Stimulated activated effector memory CD8-positive, alpha-beta T cell treated with anti-CD3 and anti-CD28 coated beads, Interleukin-12 subunit alpha, Interleukin-12 subunit beta, amount 100 ng/mL, for 72 hours (primary cell): Measurements from ENCODE around the gene LAMP2.

ENCODE experiments used
- ATAC-seq: fragments of 150-1000 bp; cut with Tn5 transposase; 2 replicates; pipeline ENCODE4 v1.10.0; 2021
- DNase-seq, 2 donors: peaks; one replicate each; pipeline ENCODE4 v3.0.0; 2021 to 2022; ENCODE audit warnings: low spot score in 2 of 2
- H3K27ac Mint-ChIP-seq: one replicate; pipeline ENCODE4 v1.8.0; 2022; ENCODE audit warnings: mild to moderate bottlenecking, mixed read lengths
- H3K36me3 Mint-ChIP-seq: one replicate; pipeline ENCODE4 v1.8.0; 2022; ENCODE audit warnings: mild to moderate bottlenecking, mixed read lengths
- H3K4me1 Mint-ChIP-seq: one replicate; pipeline ENCODE4 v1.8.0; 2022; ENCODE audit warnings: mixed read lengths
- H3K4me3 Mint-ChIP-seq: one replicate; pipeline ENCODE4 v1.8.0; 2022; ENCODE audit warnings: mild to moderate bottlenecking, mixed read lengths
- H3K9me3 Mint-ChIP-seq: one replicate; pipeline ENCODE4 v1.8.0; 2022; ENCODE audit warnings: mixed read lengths

LAMP2 gene

GRCh38 chrX:120426599-120426998 lies 42.5 kb downstream of the LAMP2 start:
- no peak for ATAC-seq
- Mint-ChIP-seq H3K4me1 (peaks cover 8% of the 10 kb centered on the region), H3K36me3 (no peaks in the 10 kb centered on the region), H3K9me3 (no peaks in the 10 kb centered on the region), H3K4me3 (no peak overlapping the region), H3K27ac (no peak overlapping the region)
- DNase-seq, result no peak

GRCh38 chrX:120419463-120419862 lies 49.6 kb downstream of the LAMP2 start:
- Mint-ChIP-seq H3K36me3 (no peaks in the 10 kb centered on the region), H3K4me3 (no peak overlapping the region), H3K4me1 (no peaks in the 10 kb centered on the region), H3K9me3 (no peaks in the 10 kb centered on the region), H3K27ac (no peak overlapping the region)
- no peak for ATAC-seq
- DNase-seq, result no peak

GRCh38 chrX:120408168-120408567 lies 60.9 kb downstream of the LAMP2 start:
- ATAC-seq (no peak), DNase-seq (no peak)
- H3K4me3 Mint-ChIP-seq, result no peak overlapping the region
- no peaks in the 10 kb centered on the region for H3K4me1 Mint-ChIP-seq
- H3K27ac Mint-ChIP-seq, result no peak overlapping the region
- H3K36me3 Mint-ChIP-seq, result peaks cover 5% of the 10 kb centered on the region
- H3K9me3 Mint-ChIP-seq, result no peaks in the 10 kb centered on the region

GRCh38 chrX:120406638-120407037 lies 62.5 kb downstream of the LAMP2 start:
- Mint-ChIP-seq H3K4me3 (no peak overlapping the region), H3K27ac (no peak overlapping the region), H3K9me3 (no peaks in the 10 kb centered on the region), H3K4me1 (no peaks in the 10 kb centered on the region), H3K36me3 (peaks cover 5% of the 10 kb centered on the region)
- DNase-seq, result no peak
- no peak for ATAC-seq

GRCh38 chrX:120402369-120402768 lies 66.7 kb downstream of the LAMP2 start:
- Mint-ChIP-seq H3K4me3 (no peak overlapping the region), H3K27ac (no peak overlapping the region), H3K9me3 (no peaks in the 10 kb centered on the region), H3K4me1 (no peaks in the 10 kb centered on the region), H3K36me3 (peaks cover 5% of the 10 kb centered on the region)
- ATAC-seq (no peak), DNase-seq (no peak)

- no peaks in the 10 kb centered on the region for H3K9me3 Mint-ChIP-seq
- no peak overlapping the region for H3K27ac Mint-ChIP-seq
- H3K36me3 Mint-ChIP-seq, result peaks cover 4% of the 10 kb centered on the region
- no peak overlapping the region for H3K4me3 Mint-ChIP-seq
- no peak for ATAC-seq
- H3K4me1 Mint-ChIP-seq, result no peaks in the 10 kb centered on the region
- DNase-seq, result no peak
These were observed 67.8 kb downstream of the LAMP2 start for GRCh38 chrX:120401301-120401700.

DNA sequence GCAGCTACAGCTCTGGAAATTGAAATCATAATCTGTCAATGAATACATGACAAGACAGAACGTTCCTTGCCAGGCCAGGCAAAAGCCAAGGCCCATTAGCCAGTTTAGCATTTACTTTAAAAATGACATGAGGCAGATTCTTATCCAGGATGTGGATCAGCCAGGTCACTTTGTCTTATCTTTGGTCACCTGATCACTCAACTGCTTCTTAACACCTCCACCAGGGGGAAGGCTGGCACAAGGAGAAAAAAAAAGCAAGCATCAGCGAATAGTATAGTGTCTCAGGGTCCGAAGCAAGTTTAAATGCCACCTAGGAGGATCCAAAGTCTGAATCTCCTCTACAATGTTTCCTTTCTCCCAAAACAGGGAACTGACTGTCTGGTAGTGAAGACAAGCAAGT lies 88.4 kb downstream of the LAMP2 start:
- Mint-ChIP-seq H3K4me1 (no peaks in the 10 kb centered on the region), H3K27ac (no peak overlapping the region), H3K9me3 (no peaks in the 10 kb centered on the region)

DNA sequence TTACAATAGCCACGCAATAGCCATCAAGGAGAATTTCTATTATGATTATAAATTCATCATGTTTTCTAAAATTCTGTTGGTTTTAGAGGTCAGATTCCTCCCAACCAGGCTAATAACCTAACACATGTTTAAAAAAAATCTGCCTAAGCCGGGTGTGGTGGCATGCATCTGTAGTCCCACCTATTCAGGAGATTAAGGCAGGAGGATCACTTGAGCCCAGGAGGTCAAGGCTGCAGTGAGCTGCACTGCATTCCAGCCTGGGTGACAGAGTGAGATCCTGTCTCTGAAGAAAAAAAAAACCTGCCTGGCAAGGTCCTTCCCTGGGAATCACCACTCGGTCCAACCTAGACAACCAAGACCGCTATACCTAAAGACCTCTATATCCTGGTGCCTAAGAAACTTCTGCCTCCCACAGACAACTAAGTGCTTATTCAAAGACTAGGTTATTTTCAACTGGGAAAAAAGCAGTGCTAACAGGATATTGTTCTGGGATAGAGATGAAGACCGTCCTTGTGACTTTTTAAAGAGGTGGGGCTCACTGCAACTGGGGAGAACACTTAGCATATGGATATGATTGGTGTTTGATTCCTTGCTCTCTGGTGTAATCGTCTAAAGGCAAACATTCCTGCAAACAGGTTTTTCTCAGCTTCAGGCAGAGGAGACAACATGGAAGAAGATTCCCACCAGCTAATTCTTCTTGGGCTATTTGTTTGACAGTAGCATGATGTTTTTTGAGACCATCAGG lies 89.0 kb downstream of the LAMP2 start:
- H3K36me3 Mint-ChIP-seq, result no peaks in the 10 kb centered on the region
- H3K4me1 Mint-ChIP-seq, result no peaks in the 10 kb centered on the region
- no peak for ATAC-seq
- H3K4me3 Mint-ChIP-seq, result no peak overlapping the region
- H3K9me3 Mint-ChIP-seq, result no peaks in the 10 kb centered on the region
- no peak overlapping the region for H3K27ac Mint-ChIP-seq
- DNase-seq, result no peak

More for the DNA sequence above, 88.4 kb downstream of the LAMP2 start:
- no peaks in the 10 kb centered on the region for H3K36me3 Mint-ChIP-seq
- DNase-seq, result no peak
- no peak overlapping the region for H3K4me3 Mint-ChIP-seq
- peak; percentile 62 for ATAC-seq

DNA sequence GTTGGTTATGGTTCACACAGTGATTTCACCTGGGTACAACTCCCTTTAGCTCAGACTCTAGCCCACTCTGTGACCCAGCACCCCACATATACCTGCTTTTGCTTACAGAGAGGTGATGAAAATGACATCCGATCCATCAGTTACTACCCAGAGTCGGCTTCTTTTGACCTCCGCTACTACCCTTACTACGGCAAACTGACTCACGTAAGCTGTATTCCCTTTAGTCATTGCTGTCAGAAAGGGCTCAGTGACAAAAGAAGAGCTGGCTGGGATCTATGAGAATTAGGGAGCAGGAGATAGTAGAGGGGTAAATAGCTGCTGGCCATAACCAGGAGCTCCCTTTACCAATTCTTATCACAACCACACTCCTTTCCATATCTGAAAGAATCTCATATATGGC lies 90.5 kb downstream of the LAMP2 start:
- Mint-ChIP-seq H3K4me1 (no peaks in the 10 kb centered on the region), H3K36me3 (no peaks in the 10 kb centered on the region), H3K27ac (no peak overlapping the region), H3K4me3 (no peak overlapping the region), H3K9me3 (no peaks in the 10 kb centered on the region)
- no peak for DNase-seq
- ATAC-seq, result no peak
